Measurements from ENCODE around the gene MCAM.

DNA sequence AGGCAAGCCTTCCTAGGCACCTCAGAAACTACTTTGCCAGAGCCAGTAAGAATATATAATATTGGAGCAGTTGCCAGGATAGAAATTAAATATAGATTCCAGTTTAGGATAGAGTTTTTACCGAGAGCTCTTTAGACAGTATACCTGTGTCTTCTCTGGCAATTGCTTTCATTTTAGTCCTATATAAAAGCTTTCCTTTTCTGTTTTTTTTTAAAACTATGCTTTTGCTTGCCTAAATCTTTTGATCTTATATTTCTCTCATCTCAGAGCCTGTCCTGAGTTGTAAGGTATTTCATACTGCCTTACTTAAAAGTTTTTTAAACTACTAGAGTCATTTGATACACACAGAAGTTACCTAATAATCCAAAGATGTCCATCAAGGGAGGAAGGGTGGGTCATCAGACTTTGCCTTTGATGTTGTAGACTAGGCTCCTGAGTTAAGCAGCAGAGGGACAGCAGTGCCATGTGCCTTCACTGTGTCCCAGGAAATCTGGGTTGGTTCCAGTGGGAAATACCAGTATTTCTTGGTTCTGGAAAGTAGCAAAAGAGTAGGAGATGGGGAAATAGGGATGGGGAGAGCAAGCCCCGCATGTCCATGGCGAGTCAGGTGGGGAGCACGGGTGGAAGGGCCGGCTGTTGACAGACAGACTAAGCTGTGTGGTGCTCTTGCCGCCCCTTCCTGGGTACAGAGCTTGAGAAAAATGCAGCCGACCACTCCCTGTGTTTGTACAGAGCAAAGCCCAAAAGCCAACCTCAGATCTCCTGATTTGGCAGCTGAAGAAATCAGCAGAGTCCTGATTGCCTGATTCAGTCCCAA is 11.2 kb downstream of the MCAM start:
- TF ChIP-seq SRF (IDR thresholded peaks at IDR 0.05; ENCODE audit: low read depth, low read length) (no peak), POLR2A (IDR thresholded peaks at IDR 0.05; ENCODE audit: control extremely low read depth in 1 of 2, low read depth in 2 of 2, low read length in 2 of 2) (no peak), RFX5 (IDR thresholded peaks at IDR 0.05; ENCODE audit: borderline replicate concordance, low read depth, low read length) (no peak), CBX5 (IDR thresholded peaks at IDR 0.05; ENCODE audit: low read depth, low read length) (no peak), CTCF (IDR thresholded peaks at IDR 0.05; ENCODE audit: control extremely low read depth in 1 of 3, insufficient read depth in 1 of 3, low read depth in 1 of 3, low read length in 3 of 3) (no peak), POLR2AphosphoS5 (IDR thresholded peaks at IDR 0.05; ENCODE audit: low read depth, low read length) (no peak), TEAD4 (IDR thresholded peaks at IDR 0.05; ENCODE audit: low read depth, low read length) (no peak), CHD1 (IDR thresholded peaks at IDR 0.05; ENCODE audit: low read depth, low read length) (no peak), RNF2 (IDR thresholded peaks at IDR 0.05; ENCODE audit: borderline replicate concordance, low read depth, low read length, missing control alignments, poor library complexity, severe bottlenecking) (no peak)
- TF ChIP-seq, protein P1, sequence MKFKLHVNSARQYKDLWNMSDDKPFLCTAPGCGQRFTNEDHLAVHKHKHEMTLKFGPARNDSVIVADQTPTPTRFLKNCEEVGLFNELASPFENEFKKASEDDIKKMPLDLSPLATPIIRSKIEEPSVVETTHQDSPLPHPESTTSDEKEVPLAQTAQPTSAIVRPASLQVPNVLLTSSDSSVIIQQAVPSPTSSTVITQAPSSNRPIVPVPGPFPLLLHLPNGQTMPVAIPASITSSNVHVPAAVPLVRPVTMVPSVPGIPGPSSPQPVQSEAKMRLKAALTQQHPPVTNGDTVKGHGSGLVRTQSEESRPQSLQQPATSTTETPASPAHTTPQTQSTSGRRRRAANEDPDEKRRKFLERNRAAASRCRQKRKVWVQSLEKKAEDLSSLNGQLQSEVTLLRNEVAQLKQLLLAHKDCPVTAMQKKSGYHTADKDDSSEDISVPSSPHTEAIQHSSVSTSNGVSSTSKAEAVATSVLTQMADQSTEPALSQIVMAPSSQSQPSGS (IDR thresholded peaks at IDR 0.05; ENCODE audit: low read length), result no peak
